Large intestine (tissue), 12 donors: ENCODE results near the gene ATP9B. TPM values are rescaled to one million over a fixed set of nuclear protein-coding genes. Genes with fewer than 3 reads are reported as not detected.
A peak's percentile ranks its signal among the peaks of the same experiment; 100 is the strongest.

Experiments
- DNase-seq, 2 donors: peaks; one replicate each; pipeline versions ENCODE4 v3.0.0 to v3.0.0-alpha.2; 2013
- H3K27ac ChIP-seq: one replicate; pipeline ENCODE4 v1.5.1; 2013; ENCODE audit warnings: low read length
- H3K27me3 ChIP-seq: 2 replicates; pipeline ENCODE4 v1.6.1; 2013; ENCODE audit warnings: low read length; ENCODE audit not compliant: control insufficient read depth, insufficient read depth
- H3K36me3 ChIP-seq: 2 replicates; pipeline ENCODE4 v1.6.1; 2013; ENCODE audit warnings: low read length; ENCODE audit not compliant: control insufficient read depth, insufficient read depth
- H3K4me1 ChIP-seq: one replicate; pipeline ENCODE4 v1.6.1; 2013; ENCODE audit warnings: low read length; ENCODE audit not compliant: control insufficient read depth, insufficient read depth
- H3K4me3 ChIP-seq: one replicate; pipeline ENCODE4 v1.5.1; 2013; ENCODE audit warnings: low read length
- H3K9me3 ChIP-seq: one replicate; pipeline ENCODE4 v1.6.1; 2013; ENCODE audit warnings: mild to moderate bottlenecking, low read depth, low read length, moderate library complexity; ENCODE audit not compliant: control insufficient read depth
- WGBS: methylation state at CpG from one replicate; pipeline ENCODE4 v1.1.5; 2013; ENCODE audit warnings: low lambda C conversion rate; ENCODE audit not compliant: insufficient coverage; 5-methylcytosine and 5-hydroxymethylcytosine counted together
- long read RNA-seq, 11 donors: transcript quantifications; one replicate each; lab custom pipeline, GENCODE V29; 2026
- polyA plus RNA-seq: library from polyadenylated mRNA; unstranded; fragments of 120-200 nt; gene quantifications from one replicate; pipeline ENCODE4 v1.2.1, GENCODE V29; 2013

Gene ATP9B, protein sequence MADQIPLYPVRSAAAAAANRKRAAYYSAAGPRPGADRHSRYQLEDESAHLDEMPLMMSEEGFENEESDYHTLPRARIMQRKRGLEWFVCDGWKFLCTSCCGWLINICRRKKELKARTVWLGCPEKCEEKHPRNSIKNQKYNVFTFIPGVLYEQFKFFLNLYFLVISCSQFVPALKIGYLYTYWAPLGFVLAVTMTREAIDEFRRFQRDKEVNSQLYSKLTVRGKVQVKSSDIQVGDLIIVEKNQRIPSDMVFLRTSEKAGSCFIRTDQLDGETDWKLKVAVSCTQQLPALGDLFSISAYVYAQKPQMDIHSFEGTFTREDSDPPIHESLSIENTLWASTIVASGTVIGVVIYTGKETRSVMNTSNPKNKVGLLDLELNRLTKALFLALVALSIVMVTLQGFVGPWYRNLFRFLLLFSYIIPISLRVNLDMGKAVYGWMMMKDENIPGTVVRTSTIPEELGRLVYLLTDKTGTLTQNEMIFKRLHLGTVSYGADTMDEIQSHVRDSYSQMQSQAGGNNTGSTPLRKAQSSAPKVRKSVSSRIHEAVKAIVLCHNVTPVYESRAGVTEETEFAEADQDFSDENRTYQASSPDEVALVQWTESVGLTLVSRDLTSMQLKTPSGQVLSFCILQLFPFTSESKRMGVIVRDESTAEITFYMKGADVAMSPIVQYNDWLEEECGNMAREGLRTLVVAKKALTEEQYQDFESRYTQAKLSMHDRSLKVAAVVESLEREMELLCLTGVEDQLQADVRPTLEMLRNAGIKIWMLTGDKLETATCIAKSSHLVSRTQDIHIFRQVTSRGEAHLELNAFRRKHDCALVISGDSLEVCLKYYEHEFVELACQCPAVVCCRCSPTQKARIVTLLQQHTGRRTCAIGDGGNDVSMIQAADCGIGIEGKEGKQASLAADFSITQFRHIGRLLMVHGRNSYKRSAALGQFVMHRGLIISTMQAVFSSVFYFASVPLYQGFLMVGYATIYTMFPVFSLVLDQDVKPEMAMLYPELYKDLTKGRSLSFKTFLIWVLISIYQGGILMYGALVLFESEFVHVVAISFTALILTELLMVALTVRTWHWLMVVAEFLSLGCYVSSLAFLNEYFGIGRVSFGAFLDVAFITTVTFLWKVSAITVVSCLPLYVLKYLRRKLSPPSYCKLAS
- 19.9 TPM for polyA plus RNA-seq
- long read RNA-seq, donor 1 = 0 reads
- long read RNA-seq, donor 2, full-length matches to known transcripts = 1 of 1 reads
- long read RNA-seq, donor 2, partial matches to known transcripts = 0 of 1 reads
- long read RNA-seq, donor 2, other reads (novel, unspliced or antisense) = 0 of 1 reads
- long read RNA-seq, donor 3 = 0 reads
- long read RNA-seq, donor 4 = 0 reads
- long read RNA-seq, donor 5, full-length matches to known transcripts = 3 of 3 reads
- long read RNA-seq, donor 5, partial matches to known transcripts = 0 of 3 reads
- long read RNA-seq, donor 5, other reads (novel, unspliced or antisense) = 0 of 3 reads
- long read RNA-seq, donor 6 = 0 reads
- long read RNA-seq, donor 7, full-length matches to known transcripts = 3 of 3 reads
- long read RNA-seq, donor 7, partial matches to known transcripts = 0 of 3 reads
- long read RNA-seq, donor 7, other reads (novel, unspliced or antisense) = 0 of 3 reads
- long read RNA-seq, donor 8, full-length matches to known transcripts = 1 of 1 reads
- long read RNA-seq, donor 8, partial matches to known transcripts = 0 of 1 reads
- long read RNA-seq, donor 8, other reads (novel, unspliced or antisense) = 0 of 1 reads
- long read RNA-seq, donor 9 = 0 reads
- long read RNA-seq, donor 10, full-length matches to known transcripts = 3 of 3 reads
- long read RNA-seq, donor 10, partial matches to known transcripts = 0 of 3 reads
- long read RNA-seq, donor 10, other reads (novel, unspliced or antisense) = 0 of 3 reads
- long read RNA-seq, donor 11 = 0 reads

DNA sequence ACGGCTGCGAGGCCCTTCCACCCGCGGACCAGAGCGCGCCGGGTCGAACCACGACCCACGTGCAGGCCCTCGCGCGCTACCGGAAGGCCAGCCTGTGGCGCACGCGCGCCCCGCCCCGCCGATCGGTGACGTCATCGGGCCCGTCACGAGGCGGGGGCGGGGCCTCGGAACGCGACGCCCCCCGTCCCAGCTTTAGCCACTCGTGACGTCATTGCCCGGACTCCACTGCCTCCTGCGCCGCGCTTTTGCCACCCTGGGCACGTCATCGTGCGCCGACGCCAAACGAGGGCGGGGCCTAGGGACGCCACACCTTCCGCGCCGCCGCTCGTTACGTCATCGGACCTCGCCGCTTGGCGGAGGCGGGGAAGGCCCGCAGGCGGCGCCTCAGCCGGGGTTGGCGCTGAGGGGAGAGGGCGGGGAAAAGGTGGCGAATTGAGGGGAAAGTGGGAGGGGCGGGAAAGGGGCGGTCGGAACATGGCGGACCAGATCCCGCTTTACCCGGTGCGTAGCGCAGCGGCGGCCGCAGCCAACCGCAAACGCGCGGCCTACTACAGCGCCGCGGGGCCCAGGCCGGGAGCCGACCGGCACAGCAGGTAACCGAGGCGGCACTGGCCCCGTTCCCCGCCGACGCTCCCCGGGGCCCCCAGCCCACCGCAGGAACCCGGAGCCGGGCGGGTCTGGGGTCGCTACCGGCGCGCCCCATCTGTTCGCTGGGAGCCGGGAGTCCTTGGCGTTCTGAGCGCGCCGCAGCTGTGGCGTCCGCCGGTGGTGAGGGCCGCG, at the start of gene ATP9B:
Gene ATP9B, plus strand, starts transcription at position 458 of the 780 bp plus-strand sequence. Its CDS starts 17 bp downstream, at position 475.
- peak; percentile 98 to 99 for DNase-seq
- no CpG with 5 or more reads among the region's 112 CpGs for WGBS
- peak within 1 kb of the TSS; percentile 71 for H3K4me3 ChIP-seq
- no peaks in the 10 kb centered on the region for H3K27me3 ChIP-seq
- no peaks in the 10 kb centered on the region for H3K36me3 ChIP-seq
- peak within 1 kb of the TSS; percentile 85 for H3K27ac ChIP-seq
- peaks cover 11% of the 10 kb centered on the region for H3K4me1 ChIP-seq
- peaks cover 19% of the 10 kb centered on the region for H3K9me3 ChIP-seq

DNA sequence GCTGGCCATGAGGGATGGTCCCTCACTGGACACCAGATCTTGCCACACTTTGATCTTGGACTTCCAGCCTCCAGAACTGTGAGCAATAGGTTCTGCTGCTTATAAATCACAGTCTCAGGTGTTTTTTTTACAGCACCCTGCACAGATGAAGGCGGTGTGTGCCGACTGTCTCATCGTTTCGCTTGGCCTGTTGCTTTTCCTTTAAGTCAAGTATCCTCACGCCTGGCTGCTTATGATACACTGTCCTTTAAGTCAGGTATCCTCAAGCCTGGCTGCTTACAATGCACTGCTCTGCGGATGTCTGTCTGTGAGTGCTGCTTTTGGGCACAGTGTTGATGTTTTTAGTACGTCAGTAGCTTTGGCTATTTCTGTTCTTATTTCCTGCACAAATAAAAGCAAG, 49.3 kb upstream of the ATP9B start:
- H3K4me1 ChIP-seq = no peaks in the 10 kb centered on the region
- WGBS = no CpG with 5 or more reads among the region's 7 CpGs

DNA sequence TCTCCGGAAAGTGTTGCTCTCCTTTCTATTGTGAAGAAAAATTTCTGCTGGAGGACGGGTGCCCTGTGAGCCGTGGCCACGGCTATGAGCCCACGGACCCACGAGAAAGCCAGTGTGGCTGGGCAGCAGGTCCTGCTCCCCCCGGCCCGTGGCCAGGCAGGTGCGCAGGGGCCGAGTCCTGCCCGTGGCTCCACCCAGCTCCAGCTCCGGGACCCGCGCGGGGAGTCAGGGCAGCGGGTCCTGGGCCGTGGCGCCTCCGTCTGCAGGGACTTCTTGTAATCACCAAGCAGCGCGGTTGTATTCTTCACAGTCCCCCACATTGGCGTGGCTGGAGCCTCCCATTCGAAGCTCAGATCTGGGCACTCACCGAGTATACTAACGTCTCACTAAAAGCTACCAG, 46.6 kb upstream of the ATP9B start:
- Histone ChIP-seq H3K36me3 (no peaks in the 10 kb centered on the region), H3K4me1 (no peaks in the 10 kb centered on the region), H3K9me3 (peaks cover 10% of the 10 kb centered on the region), H3K27ac (no peak overlapping the region), H3K4me3 (no peak overlapping the region), H3K27me3 (no peaks in the 10 kb centered on the region)
- no peak for DNase-seq
- no CpG with 5 or more reads among the region's 25 CpGs for WGBS

More for the DNA sequence above, 49.3 kb upstream of the ATP9B start:
- H3K9me3 ChIP-seq = peaks cover 10% of the 10 kb centered on the region
- H3K36me3 ChIP-seq = no peaks in the 10 kb centered on the region
- no peak overlapping the region for H3K4me3 ChIP-seq
- no peaks in the 10 kb centered on the region for H3K27me3 ChIP-seq
- H3K27ac ChIP-seq = no peak overlapping the region
- no peak for DNase-seq

DNA sequence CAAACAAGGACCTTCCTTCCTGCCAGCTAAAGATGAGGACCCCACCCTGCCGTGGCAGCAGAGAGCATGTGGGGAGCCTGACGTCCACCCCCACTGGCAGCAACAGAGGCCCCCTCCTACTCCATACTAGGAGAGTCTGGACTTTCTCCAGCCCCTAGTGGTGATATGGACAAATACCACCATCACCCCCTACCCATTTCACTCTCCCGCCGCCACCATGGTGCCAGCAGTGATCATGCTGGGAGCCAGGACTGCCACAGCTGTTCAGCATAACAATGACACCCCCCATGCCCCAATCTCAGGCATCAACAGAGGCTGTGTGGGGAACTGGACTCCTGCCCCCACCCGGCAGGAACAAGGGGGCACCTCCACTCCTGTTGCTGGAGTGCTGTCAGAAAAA, 42.7 kb upstream of the ATP9B start:
- no CpG with 5 or more reads among the region's 5 CpGs for WGBS
- Histone ChIP-seq H3K4me3 (no peak overlapping the region), H3K36me3 (no peaks in the 10 kb centered on the region), H3K9me3 (peaks cover 9% of the 10 kb centered on the region), H3K27ac (no peak overlapping the region), H3K4me1 (no peaks in the 10 kb centered on the region), H3K27me3 (no peaks in the 10 kb centered on the region)
- DNase-seq = no peak

DNA sequence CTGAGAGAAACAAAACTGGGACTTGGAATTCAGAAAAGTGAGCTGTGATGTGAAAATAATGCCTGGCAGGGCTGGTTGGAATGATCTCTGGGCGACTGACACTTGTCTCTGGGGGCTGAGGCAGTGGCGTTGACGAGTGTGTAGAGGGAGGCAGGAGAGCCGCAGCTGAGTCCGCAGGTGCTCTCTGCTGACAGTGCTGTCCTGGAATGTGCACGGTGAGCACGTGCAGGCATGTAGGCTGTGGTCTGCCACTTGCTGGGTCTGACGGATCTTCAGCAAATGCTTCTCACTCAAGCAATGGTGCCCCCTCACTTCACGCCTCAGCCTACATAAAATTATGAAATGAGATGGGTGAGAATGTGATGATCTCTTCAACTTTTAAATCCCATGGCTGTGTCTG, 38.5 kb upstream of the ATP9B start:
- Histone ChIP-seq H3K27me3 (no peaks in the 10 kb centered on the region), H3K36me3 (no peaks in the 10 kb centered on the region), H3K4me3 (no peak overlapping the region), H3K27ac (no peak overlapping the region), H3K9me3 (no peaks in the 10 kb centered on the region), H3K4me1 (no peaks in the 10 kb centered on the region)
- DNase-seq = no peak
- no CpG with 5 or more reads among the region's 9 CpGs for WGBS

DNA sequence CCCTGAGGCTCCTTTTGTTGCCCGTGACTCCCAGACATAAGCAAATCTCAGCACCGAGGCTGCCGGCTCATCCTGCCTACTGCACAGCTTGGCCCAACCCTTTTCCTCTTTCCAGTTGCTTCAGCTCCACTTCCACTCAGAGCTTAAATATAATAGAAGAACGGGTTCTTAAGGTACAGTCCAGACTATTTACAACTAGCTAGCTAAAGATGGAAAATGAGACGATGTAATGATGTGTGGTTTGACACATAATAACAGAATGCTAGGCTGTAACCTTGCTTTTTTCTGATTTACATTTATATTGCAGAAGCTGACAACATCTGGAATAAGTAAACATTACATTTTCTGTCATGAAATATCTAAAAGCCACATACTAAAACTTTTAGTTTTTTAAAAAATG, 26.9 kb upstream of the ATP9B start:
- no peaks in the 10 kb centered on the region for H3K4me1 ChIP-seq
- no peaks in the 10 kb centered on the region for H3K27me3 ChIP-seq
- H3K9me3 ChIP-seq = no peaks in the 10 kb centered on the region
- 83% methylated on average over 2 of the region's 5 CpGs for WGBS
- no peak overlapping the region for H3K4me3 ChIP-seq
- H3K36me3 ChIP-seq = no peaks in the 10 kb centered on the region
- H3K27ac ChIP-seq = no peak overlapping the region
- DNase-seq = no peak

DNA sequence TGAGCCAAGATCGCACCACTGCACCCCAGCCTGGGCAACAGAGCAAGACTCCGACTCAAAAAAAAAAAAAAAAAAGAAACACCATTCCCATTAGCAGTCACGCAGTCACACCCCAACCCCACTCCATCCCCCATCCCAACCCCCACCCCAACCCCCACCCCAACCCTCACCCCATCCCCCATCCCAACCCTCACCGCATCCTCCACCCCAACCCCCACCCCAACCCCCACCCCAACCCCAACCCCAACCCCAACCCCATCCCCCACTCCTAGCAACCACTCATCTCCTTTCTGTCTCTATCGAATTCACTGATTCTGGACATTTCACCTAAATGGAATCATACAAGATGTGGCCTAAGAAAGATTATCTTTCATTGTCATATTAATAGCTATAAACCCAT, 25.9 kb upstream of the ATP9B start:
- Histone ChIP-seq H3K4me3 (no peak overlapping the region), H3K9me3 (no peaks in the 10 kb centered on the region), H3K27me3 (no peaks in the 10 kb centered on the region), H3K4me1 (no peaks in the 10 kb centered on the region), H3K27ac (no peak overlapping the region), H3K36me3 (no peaks in the 10 kb centered on the region)
- WGBS = no CpG with 5 or more reads among the region's 5 CpGs
- no peak for DNase-seq

DNA sequence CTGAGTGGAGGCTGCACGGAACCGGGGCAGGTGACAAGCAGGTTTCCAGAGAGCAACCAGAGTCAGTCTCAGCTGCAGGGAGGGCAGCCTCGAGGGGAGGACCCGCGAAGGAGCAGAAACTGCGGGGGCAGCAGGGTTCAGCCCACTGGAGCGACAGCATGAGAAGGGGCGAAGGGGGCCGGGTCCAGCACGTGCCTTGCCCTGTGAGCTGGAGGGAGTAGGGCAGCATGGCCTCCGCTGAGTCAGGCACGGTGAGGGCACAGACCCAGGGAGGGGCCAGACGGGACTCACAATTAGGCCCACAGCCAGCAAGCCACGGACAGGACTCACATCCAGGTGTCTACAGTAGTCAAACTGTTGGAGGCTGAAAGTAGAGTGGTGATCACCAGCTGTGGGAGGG, 22.7 kb upstream of the ATP9B start:
- no peaks in the 10 kb centered on the region for H3K4me1 ChIP-seq
- H3K27me3 ChIP-seq = no peaks in the 10 kb centered on the region
- H3K36me3 ChIP-seq = no peaks in the 10 kb centered on the region
- no peak for DNase-seq
- no peak overlapping the region for H3K27ac ChIP-seq
- no peaks in the 10 kb centered on the region for H3K9me3 ChIP-seq
- no CpG with 5 or more reads among the region's 14 CpGs for WGBS
- no peak overlapping the region for H3K4me3 ChIP-seq
